ENCODE measurements around the gene OSCP1.

OSCP1 gene

DNA sequence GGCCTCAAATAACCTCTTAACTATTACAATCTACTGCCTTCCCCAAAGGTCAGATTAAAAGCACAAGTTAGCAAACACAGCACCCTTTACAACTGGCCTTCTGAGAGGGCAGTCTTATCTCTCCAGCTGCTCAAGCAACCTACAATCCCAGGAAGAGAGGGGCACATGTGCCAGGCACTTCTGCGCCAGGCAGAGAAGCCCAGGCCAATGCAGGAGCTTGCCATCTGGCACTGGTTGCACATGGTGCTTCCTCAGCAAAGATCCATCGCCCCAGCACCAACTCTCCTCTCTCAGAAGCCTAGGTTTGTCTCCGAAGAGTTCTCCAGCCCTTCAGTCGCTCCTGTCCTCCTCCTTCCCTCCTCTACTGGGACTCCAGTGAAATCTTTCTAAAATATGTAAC is 67.0 kb downstream of the OSCP1 start:
- H3K9me3 Mint-ChIP-seq: no peaks in the 10 kb centered on the region
- no peaks in the 10 kb centered on the region for H3K27me3 Mint-ChIP-seq (ENCODE audit: low read depth, poor library complexity)
- H3K4me3 Mint-ChIP-seq: no peak overlapping the region
- H3K4me1 Mint-ChIP-seq: peaks cover 57% of the 10 kb centered on the region
- no peak overlapping the region for H3K27ac Mint-ChIP-seq
- peaks cover 14% of the 10 kb centered on the region for H3K36me3 Mint-ChIP-seq (ENCODE audit: low read depth)
- TF ChIP-seq, protein P1, sequence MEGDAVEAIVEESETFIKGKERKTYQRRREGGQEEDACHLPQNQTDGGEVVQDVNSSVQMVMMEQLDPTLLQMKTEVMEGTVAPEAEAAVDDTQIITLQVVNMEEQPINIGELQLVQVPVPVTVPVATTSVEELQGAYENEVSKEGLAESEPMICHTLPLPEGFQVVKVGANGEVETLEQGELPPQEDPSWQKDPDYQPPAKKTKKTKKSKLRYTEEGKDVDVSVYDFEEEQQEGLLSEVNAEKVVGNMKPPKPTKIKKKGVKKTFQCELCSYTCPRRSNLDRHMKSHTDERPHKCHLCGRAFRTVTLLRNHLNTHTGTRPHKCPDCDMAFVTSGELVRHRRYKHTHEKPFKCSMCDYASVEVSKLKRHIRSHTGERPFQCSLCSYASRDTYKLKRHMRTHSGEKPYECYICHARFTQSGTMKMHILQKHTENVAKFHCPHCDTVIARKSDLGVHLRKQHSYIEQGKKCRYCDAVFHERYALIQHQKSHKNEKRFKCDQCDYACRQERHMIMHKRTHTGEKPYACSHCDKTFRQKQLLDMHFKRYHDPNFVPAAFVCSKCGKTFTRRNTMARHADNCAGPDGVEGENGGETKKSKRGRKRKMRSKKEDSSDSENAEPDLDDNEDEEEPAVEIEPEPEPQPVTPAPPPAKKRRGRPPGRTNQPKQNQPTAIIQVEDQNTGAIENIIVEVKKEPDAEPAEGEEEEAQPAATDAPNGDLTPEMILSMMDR (IDR thresholded peaks at IDR 0.05): no peak
- no peak for DNase-seq

DNA sequence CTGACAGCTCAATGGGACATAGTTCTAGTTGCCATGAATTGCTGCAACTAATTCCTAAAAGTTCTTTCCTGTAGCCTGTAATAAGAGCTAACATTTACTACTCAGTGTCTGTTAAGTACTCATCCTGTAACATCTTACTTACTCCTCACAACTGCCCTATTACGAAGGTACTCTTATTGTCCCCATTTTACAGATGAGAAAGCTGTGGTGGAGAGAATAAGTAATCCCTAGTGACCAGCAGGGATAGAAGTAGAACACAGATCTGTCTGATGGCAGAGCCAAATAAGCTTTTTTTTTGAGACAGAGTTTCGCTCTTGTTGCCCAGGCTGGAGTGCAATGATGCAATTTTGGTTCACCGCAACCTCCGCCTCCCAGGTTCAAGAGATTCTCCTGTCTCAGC is 67.6 kb downstream of the OSCP1 start:
- TF ChIP-seq, protein P1 (IDR thresholded peaks at IDR 0.05): no peak
- DNase-seq: no peak
- Mint-ChIP-seq H3K36me3 (ENCODE audit: low read depth) (peaks cover 14% of the 10 kb centered on the region), H3K4me1 (peaks cover 55% of the 10 kb centered on the region), H3K27ac (no peak overlapping the region), H3K4me3 (no peak overlapping the region), H3K27me3 (ENCODE audit: low read depth, poor library complexity) (no peaks in the 10 kb centered on the region), H3K9me3 (no peaks in the 10 kb centered on the region)

DNA sequence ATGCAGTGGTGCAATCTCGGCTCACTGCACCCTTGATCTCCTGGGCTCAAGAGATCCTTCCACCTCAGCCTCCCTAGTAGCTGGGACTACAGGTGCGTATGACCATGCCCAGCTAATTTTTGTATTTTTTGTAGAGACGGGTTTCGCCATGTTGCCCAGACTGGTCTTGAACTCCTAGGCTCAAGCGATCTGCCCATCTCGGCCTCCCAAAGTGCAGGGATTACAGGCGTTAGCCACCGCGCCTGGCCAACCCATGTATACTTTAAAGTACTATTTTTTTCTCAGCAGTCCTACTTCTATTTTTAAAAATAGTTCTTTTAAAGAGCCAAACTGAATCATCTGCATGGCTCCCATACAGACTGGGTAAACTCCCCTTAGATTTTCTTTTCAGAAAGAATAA is 68.0 kb downstream of the OSCP1 start:
- Mint-ChIP-seq H3K27me3 (ENCODE audit: low read depth, poor library complexity) (no peaks in the 10 kb centered on the region), H3K9me3 (no peaks in the 10 kb centered on the region), H3K4me3 (no peak overlapping the region), H3K36me3 (ENCODE audit: low read depth) (peaks cover 14% of the 10 kb centered on the region), H3K4me1 (peaks cover 50% of the 10 kb centered on the region), H3K27ac (no peak overlapping the region)
- no peak for DNase-seq
- TF ChIP-seq, protein P1 (IDR thresholded peaks at IDR 0.05): no peak

DNA sequence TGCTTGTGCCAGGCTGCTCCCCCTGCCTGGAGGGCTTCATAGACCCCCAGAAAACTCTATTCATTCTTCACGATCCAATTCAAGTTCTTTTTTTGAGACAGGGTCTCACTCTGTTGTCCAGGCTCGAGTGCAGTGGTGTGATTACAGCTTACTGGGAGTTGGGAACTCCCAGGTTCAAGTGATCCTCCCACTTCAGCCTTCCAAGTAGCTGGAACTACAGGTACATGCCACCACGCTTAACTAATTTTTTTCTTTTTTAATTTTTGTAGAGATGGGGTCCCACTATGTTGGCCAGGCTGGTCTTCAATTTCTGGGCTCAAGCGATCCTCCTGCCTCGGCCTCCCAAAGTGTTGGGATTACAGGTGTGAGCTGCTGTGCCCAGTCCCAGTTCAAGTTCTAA is 68.8 kb downstream of the OSCP1 start:
- Mint-ChIP-seq H3K27me3 (ENCODE audit: low read depth, poor library complexity) (no peaks in the 10 kb centered on the region), H3K4me1 (peaks cover 42% of the 10 kb centered on the region), H3K27ac (no peak overlapping the region), H3K4me3 (no peak overlapping the region), H3K9me3 (no peaks in the 10 kb centered on the region), H3K36me3 (ENCODE audit: low read depth) (peaks cover 14% of the 10 kb centered on the region)
- DNase-seq: no peak
- TF ChIP-seq, protein P1 (IDR thresholded peaks at IDR 0.05): no peak

DNA sequence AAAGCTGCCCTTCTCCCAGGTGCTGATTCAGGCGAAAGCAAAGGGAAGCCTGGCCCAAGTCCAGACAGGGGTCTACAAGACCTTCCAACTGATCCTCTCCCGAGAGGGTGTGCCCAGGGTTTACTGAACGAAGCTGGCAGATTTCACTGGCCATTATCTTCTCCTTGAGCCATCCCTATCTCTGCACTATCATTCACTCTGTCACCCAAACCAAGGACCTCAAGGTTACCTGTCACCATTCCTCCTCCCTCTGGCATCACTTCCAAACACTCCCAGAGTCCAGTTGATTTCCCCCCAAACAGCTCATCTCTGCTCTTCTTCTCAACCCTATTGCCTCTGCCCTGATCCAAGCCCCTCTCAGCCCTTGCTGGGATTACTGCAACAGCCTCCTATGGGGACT is 69.5 kb downstream of the OSCP1 start:
- H3K27me3 Mint-ChIP-seq (ENCODE audit: low read depth, poor library complexity): no peaks in the 10 kb centered on the region
- no peaks in the 10 kb centered on the region for H3K9me3 Mint-ChIP-seq
- H3K4me3 Mint-ChIP-seq: no peak overlapping the region
- TF ChIP-seq, protein P1 (IDR thresholded peaks at IDR 0.05): no peak
- H3K4me1 Mint-ChIP-seq: peaks cover 37% of the 10 kb centered on the region
- peaks cover 14% of the 10 kb centered on the region for H3K36me3 Mint-ChIP-seq (ENCODE audit: low read depth)
- no peak for DNase-seq
- no peak overlapping the region for H3K27ac Mint-ChIP-seq

DNA sequence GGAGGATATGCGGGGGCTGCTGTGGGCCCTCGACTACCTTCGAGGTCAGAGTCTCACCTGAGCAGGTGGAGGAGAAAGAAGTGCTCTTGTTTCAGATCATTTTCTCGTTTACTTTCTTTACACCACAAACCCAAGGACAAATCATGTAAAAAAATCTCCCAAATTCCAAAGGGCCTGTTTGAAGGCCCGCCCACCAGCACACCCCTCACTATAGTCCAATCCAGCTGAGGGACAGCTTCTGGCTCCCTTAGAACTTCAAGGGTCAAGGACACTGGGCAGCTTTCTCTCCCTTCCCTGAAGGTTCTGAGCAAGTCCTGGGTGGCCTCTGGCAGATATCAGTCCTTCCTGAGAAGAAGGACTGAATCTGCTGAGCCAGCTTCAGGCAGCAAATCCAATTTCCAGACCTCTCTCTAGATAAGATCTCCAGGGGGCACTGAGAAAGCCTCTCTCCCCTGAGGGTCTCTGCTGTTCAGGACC is 70.1 kb downstream of the OSCP1 start:
- Mint-ChIP-seq H3K9me3 (no peaks in the 10 kb centered on the region), H3K36me3 (ENCODE audit: low read depth) (peaks cover 14% of the 10 kb centered on the region), H3K4me3 (no peak overlapping the region), H3K4me1 (peaks cover 37% of the 10 kb centered on the region), H3K27ac (no peak overlapping the region), H3K27me3 (ENCODE audit: low read depth, poor library complexity) (no peaks in the 10 kb centered on the region)
- no peak for DNase-seq
- TF ChIP-seq, protein P1 (IDR thresholded peaks at IDR 0.05): no peak
